Stimulated activated CD4-positive, alpha-beta T cell treated with anti-CD3 and anti-CD28 coated beads, Interleukin-2, amount 100 ng/mL, for 48 hours (primary cell): ENCODE data around the gene LRRC75A.
"Not testable (repeated sequence)": the region's sequence is repeated elsewhere in the genome, so short reads cannot be mapped to it uniquely, and the experiment has no call there.

ENCODE experiments used
- DNase-seq, 2 donors: peaks; one replicate each; pipeline ENCODE4 v3.0.0-alpha.2; 2020

LRRC75A gene

GRCh38 chr17:16428098-16428882, 63.7 kb downstream of the LRRC75A start:
- no peak for DNase-seq

GRCh38 chr17:16427020-16427419, 65.0 kb downstream of the LRRC75A start:
- DNase-seq = no peak

- DNase-seq = no peak
Observed at GRCh38 chr17:16425698-16426659, 66.0 kb downstream of the LRRC75A start.

- no peak for DNase-seq
Observed at GRCh38 chr17:16425202-16425601, 66.8 kb downstream of the LRRC75A start.

- no peak for DNase-seq
Observed at GRCh38 chr17:16423226-16423872, 68.6 kb downstream of the LRRC75A start.

GRCh38 chr17:16422416-16422815, 69.6 kb downstream of the LRRC75A start:
- DNase-seq = no peak

- peak in 1 of 2 donors; percentile 36 for DNase-seq
Observed at GRCh38 chr17:16419929-16420271, 72.1 kb downstream of the LRRC75A start.

GRCh38 chr17:16419074-16419928, 72.7 kb downstream of the LRRC75A start:
- DNase-seq = peak in 1 of 2 donors; percentile 24

GRCh38 chr17:16418685-16419068, 73.3 kb downstream of the LRRC75A start:
- DNase-seq = no peak

GRCh38 chr17:16417896-16418684, 73.9 kb downstream of the LRRC75A start:
- DNase-seq = no peak

- no peak for DNase-seq
Observed at GRCh38 chr17:16417399-16417798, 74.6 kb downstream of the LRRC75A start.

- peak; percentile 19 to 41 for DNase-seq
Observed at GRCh38 chr17:16415031-16415924, 76.7 kb downstream of the LRRC75A start, which contains the start of gene TRPV2. Gene TRPV2, plus strand, starts transcription at chr17:16415571. Its CDS starts 2,098 bp downstream, at chr17:16417669.

GRCh38 chr17:16407911-16408588, 83.9 kb downstream of the LRRC75A start:
- DNase-seq = no peak

GRCh38 chr17:16406742-16407674, 85.0 kb downstream of the LRRC75A start:
- no peak for DNase-seq

GRCh38 chr17:16403847-16404246, 88.1 kb downstream of the LRRC75A start:
- DNase-seq = not testable (repeated sequence)

- no peak for DNase-seq
Observed at GRCh38 chr17:16398270-16399267, 93.4 kb downstream of the LRRC75A start.

- DNase-seq = not testable (repeated sequence)
Observed at GRCh38 chr17:16396693-16397092, 95.3 kb downstream of the LRRC75A start.
